GM12878 (cell line): ENCODE measurements around the gene RPL27A. TPM values are rescaled to one million over a fixed set of nuclear protein-coding genes. Genes with fewer than 3 reads are reported as not detected.

ENCODE experiments used
- BCL11A ChIP-seq: IDR thresholded peaks from 2 replicates; pipeline ENCODE4 v1.6.1; 2011; ENCODE audit warnings: low read depth, low read length
- BMI1 ChIP-seq: fragments of 450-650 bp; IDR thresholded peaks from 2 replicates; pipeline ENCODE4 v1.6.1; 2016; ENCODE audit warnings: mild to moderate bottlenecking, moderate library complexity, borderline replicate concordance
- CHD1 ChIP-seq: IDR thresholded peaks from 2 replicates; pipeline ENCODE4 v1.6.1; 2012; ENCODE audit warnings: low read depth, low read length, improper control_type of control experiment
- CREB1 ChIP-seq: IDR thresholded peaks from 2 replicates; pipeline ENCODE4 v1.6.1; 2012; ENCODE audit warnings: low read depth, mild to moderate bottlenecking, inconsistent platforms
- E2F4 ChIP-seq: IDR thresholded peaks from 2 replicates; pipeline ENCODE4 v1.6.1; 2012; ENCODE audit warnings: low read depth, low read length, improper control_type of control experiment
- E4F1 ChIP-seq: fragments of 450-650 bp; IDR thresholded peaks from 2 replicates; pipeline ENCODE4 v1.6.1; 2018; ENCODE audit warnings: borderline replicate concordance, mild to moderate bottlenecking; ENCODE audit not compliant: partially characterized antibody
- EP300 ChIP-seq, 2 experiments: fragments of 150-350 bp in 1 of 2; IDR thresholded peaks; 2 replicates each; pipeline ENCODE4 v1.6.1; 2011 to 2012; ENCODE audit warnings: low read depth in 2 of 2, low read length in 2 of 2, borderline replicate concordance in 1 of 2, improper control_type of control experiment in 1 of 2, inconsistent platforms in 1 of 2; ENCODE audit not compliant: control insufficient read depth in 1 of 2
- ESRRA ChIP-seq: IDR thresholded peaks from 2 replicates; pipeline ENCODE4 v1.6.1; 2012; ENCODE audit warnings: mild to moderate bottlenecking, low read length, improper control_type of control experiment
- FOXM1 ChIP-seq: IDR thresholded peaks from 2 replicates; pipeline ENCODE4 v1.6.1; 2012; ENCODE audit warnings: low read depth, mild to moderate bottlenecking, inconsistent platforms, low read length, moderate library complexity
- MTA2 ChIP-seq: fragments of 450-650 bp; IDR thresholded peaks from 2 replicates; pipeline ENCODE4 v1.6.1; 2016; ENCODE audit warnings: low read depth, mild to moderate bottlenecking, moderate library complexity
- RUNX3 ChIP-seq: IDR thresholded peaks from 2 replicates; pipeline ENCODE4 v1.6.1; 2012; ENCODE audit warnings: low read length, inconsistent platforms
- SIN3A ChIP-seq: IDR thresholded peaks from 2 replicates; pipeline ENCODE4 v1.6.1; 2012; ENCODE audit warnings: low read depth, low read length, improper control_type of control experiment
- SP1 ChIP-seq: IDR thresholded peaks from one replicate; pipeline ENCODE4 v1.6.1; 2011; ENCODE audit warnings: low read depth, low read length
- SUZ12 ChIP-seq: fragments of 200-600 bp; sonication (generic); IDR thresholded peaks from one replicate; pipeline ENCODE4 v1.6.1; 2018; ENCODE audit warnings: antibody characterized with exemption, mild to moderate bottlenecking; ENCODE audit not compliant: unreplicated experiment
- ZBED1 ChIP-seq: IDR thresholded peaks from 2 replicates; pipeline ENCODE4 v1.6.1; 2016; ENCODE audit warnings: borderline replicate concordance
- ZNF217 ChIP-seq: fragments of 450-650 bp; IDR thresholded peaks from 2 replicates; pipeline ENCODE4 v1.6.1; 2017; ENCODE audit warnings: antibody characterized with exemption, mild to moderate bottlenecking
- ZNF24 ChIP-seq: fragments of 450-650 bp; IDR thresholded peaks from 2 replicates; pipeline ENCODE4 v1.6.1; 2017; ENCODE audit warnings: antibody characterized with exemption, mild to moderate bottlenecking
- ZZZ3 ChIP-seq: IDR thresholded peaks from 2 replicates; pipeline ENCODE4 v1.6.1; 2011; ENCODE audit warnings: low read depth; ENCODE audit not compliant: control insufficient read depth, insufficient read length
- polyA plus RNA-seq, 11 experiments: library from polyadenylated mRNA; depleted of rRNA in 4 of 11; unstranded in 6 of 11; stranded (reverse) in 5 of 11; fragments of >200 nt; fragmentation: Nextera tagmentation in 4 of 11; fragmentation: Illumina TruSeq in 1 of 11; extraction: Ambion mirVana in 4 of 11; extraction: Trizol in 1 of 11; gene quantifications; 1 replicate in 1 of 11; 2 replicates in 10 of 11; pipeline versions ENCODE4 v1.2.1 to v1.2.3, GENCODE V29; 2011 to 2016; ENCODE audit warnings: inconsistent platforms in 2 of 11, missing spikeins in 2 of 11, low read depth in 1 of 11
- total RNA-seq, 4 experiments: library from RNA; depleted of rRNA in 3 of 4; stranded (reverse); fragments of >200 nt in 3 of 4; fragmentation: Illumina TruSeq in 1 of 4; extraction: Trizol in 1 of 4; gene quantifications; 2 replicates each; pipeline versions ENCODE4 v1.2.1 to v1.2.3, GENCODE V29; 2013 to 2021
- TF ChIP-seq, protein P1 (sequence below): IDR thresholded peaks from 2 replicates; pipeline ENCODE4 v1.6.1; 2011; ENCODE audit warnings: low read depth, mild to moderate bottlenecking, low read length, moderate library complexity, borderline replicate concordance; ENCODE audit errors: extremely low read depth
- TF ChIP-seq, protein P2 (sequence below): fragments of 450-650 bp; formaldehyde crosslinking; IDR thresholded peaks from 2 replicates; pipeline ENCODE4 v1.4.0; 2022; ENCODE audit warnings: mild to moderate bottlenecking, moderate library complexity
- TF ChIP-seq, protein P3 (sequence below): IDR thresholded peaks from 2 replicates; pipeline ENCODE4 v1.6.1; 2012; ENCODE audit warnings: low read depth, low read length, improper control_type of control experiment

The RPL27A gene
- total and polyA plus RNA-seq, 10 of the 15 experiments (the other 5 are each of a cell fraction or from before 2014, with no cell fraction given) = 978 to 4,776 (median 1,959) TPM

GRCh38 chr11:8688414-8689362 is 6.1 kb downstream of the RPL27A start (continued):
- TF ChIP-seq EP300 (IDR thresholded peaks at IDR 0.05; ENCODE audit: borderline replicate concordance in 1 of 2, control insufficient read depth in 1 of 2, low read depth in 2 of 2, low read length in 2 of 2) (peak in 1 of 2 experiments; percentile 40; a peak in 1 of 4 replicates), ZBED1 (peak; percentile 90), ZNF24 (no peak), ESRRA (no peak), E4F1 (peak; percentile 87), FOXM1 (peak; percentile 76; the same call in 1 of the 2 replicates), SUZ12 (no peak), SP1 (peak; percentile 53), ZZZ3 (no peak), CHD1 (no peak), SIN3A (peak; percentile 97), BMI1 (no peak), CREB1 (peak; percentile 84), BCL11A (peak; percentile 75), MTA2 (peak; percentile 58; the same call in 1 of the 2 replicates), E2F4 (peak; percentile 88), RUNX3 (peak; percentile 81), ZNF217 (no peak)
- TF ChIP-seq, protein P1, sequence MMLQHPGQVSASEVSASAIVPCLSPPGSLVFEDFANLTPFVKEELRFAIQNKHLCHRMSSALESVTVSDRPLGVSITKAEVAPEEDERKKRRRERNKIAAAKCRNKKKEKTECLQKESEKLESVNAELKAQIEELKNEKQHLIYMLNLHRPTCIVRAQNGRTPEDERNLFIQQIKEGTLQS = no peak
- TF ChIP-seq, protein P2, sequence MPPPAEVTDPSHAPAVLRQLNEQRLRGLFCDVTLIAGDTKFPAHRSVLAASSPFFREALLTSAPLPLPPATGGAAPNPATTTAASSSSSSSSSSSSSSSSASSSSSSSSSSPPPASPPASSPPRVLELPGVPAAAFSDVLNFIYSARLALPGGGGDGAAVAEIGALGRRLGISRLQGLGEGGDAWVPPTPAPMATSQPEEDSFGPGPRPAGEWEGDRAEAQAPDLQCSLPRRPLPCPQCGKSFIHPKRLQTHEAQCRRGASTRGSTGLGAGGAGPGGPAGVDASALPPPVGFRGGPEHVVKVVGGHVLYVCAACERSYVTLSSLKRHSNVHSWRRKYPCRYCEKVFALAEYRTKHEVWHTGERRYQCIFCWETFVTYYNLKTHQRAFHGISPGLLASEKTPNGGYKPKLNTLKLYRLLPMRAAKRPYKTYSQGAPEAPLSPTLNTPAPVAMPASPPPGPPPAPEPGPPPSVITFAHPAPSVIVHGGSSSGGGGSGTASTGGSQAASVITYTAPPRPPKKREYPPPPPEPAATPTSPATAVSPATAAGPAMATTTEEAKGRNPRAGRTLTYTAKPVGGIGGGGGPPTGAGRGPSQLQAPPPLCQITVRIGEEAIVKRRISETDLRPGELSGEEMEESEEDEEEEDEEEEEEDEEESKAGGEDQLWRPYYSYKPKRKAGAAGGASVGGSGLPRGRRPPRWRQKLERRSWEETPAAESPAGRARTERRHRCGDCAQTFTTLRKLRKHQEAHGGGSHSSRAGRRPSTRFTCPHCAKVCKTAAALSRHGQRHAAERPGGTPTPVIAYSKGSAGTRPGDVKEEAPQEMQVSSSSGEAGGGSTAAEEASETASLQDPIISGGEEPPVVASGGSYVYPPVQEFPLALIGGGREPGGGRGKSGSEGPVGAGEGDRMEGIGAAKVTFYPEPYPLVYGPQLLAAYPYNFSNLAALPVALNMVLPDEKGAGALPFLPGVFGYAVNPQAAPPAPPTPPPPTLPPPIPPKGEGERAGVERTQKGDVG (CRISPR knock-in tag) = no peak
- TF ChIP-seq, protein P3, sequence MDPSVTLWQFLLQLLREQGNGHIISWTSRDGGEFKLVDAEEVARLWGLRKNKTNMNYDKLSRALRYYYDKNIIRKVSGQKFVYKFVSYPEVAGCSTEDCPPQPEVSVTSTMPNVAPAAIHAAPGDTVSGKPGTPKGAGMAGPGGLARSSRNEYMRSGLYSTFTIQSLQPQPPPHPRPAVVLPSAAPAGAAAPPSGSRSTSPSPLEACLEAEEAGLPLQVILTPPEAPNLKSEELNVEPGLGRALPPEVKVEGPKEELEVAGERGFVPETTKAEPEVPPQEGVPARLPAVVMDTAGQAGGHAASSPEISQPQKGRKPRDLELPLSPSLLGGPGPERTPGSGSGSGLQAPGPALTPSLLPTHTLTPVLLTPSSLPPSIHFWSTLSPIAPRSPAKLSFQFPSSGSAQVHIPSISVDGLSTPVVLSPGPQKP = peak; percentile 95
